Measurements from ENCODE around the gene ADCY3. TPM values are rescaled to one million over a fixed set of nuclear protein-coding genes. Genes with fewer than 3 reads are reported as not detected.
"Not testable (repeated sequence)": the region's sequence is repeated elsewhere in the genome, so short reads cannot be mapped to it uniquely, and the experiment has no call there.

Gene ADCY3
- total and polyA plus RNA-seq, 4 donors = 7.6 to 144 (median 80.0) TPM

- H3K27ac ChIP-seq (ENCODE audit: low read depth in 1 of 2, low read length in 2 of 2); H3K27me3 ChIP-seq (ENCODE audit: control insufficient read depth in 1 of 2, insufficient read depth in 2 of 2, low read length in 1 of 2); H3K4me3 ChIP-seq (ENCODE audit: low read length in 2 of 2); H3K4me1 ChIP-seq (ENCODE audit: control insufficient read depth in 1 of 2, insufficient read depth in 2 of 2, low read length in 2 of 2); DNase-seq; H3K36me3 ChIP-seq (ENCODE audit: control insufficient read depth in 1 of 2, insufficient read depth in 2 of 2, low read length in 1 of 2); H3K9me3 ChIP-seq (ENCODE audit: control insufficient read depth, low read length); ATAC-seq (ENCODE audit: low FRiP score); intact Hi-C loops (cut with DNase I): not testable (repeated sequence)
- WGBS, 2 donors = 94 to 96% methylated on average over 25 of the region's 25 CpGs
These were observed 114.0 kb downstream of the ADCY3 start for GRCh38 chr2:24805811-24806660.

- intact Hi-C loops (cut with DNase I); H3K27me3 ChIP-seq (ENCODE audit: control insufficient read depth in 1 of 2, insufficient read depth in 2 of 2, low read length in 1 of 2); ATAC-seq (ENCODE audit: low FRiP score); H3K27ac ChIP-seq (ENCODE audit: low read depth in 1 of 2, low read length in 2 of 2); DNase-seq; H3K4me1 ChIP-seq (ENCODE audit: control insufficient read depth in 1 of 2, insufficient read depth in 2 of 2, low read length in 2 of 2); H3K36me3 ChIP-seq (ENCODE audit: control insufficient read depth in 1 of 2, insufficient read depth in 2 of 2, low read length in 1 of 2); H3K4me3 ChIP-seq (ENCODE audit: low read length in 2 of 2); H3K9me3 ChIP-seq (ENCODE audit: control insufficient read depth, low read length): not testable (repeated sequence)
- WGBS, 2 donors = 92 to 100% methylated on average over 3 to 5 of the region's 5 CpGs
These were observed 119.5 kb downstream of the ADCY3 start for GRCh38 chr2:24800487-24800886.

DNA sequence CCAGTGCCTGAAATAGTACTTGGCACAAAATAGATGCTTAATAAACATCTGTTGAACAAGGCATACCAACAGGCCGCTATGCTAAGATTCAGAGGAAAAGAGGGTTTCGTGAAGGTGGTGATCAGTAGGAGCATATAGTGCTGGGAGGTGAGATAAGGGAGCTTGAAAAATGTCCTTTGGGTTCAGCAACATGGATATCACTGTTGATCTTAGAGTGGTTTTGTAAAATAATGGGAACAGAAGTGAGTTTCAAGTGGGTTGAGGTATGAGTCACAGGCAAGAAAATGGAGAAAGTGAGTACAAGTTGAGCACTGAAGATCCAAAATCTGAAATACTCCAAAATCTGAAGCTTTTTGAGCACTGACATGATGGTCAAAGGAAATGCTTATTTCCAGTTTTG, 122.4 kb downstream of the ADCY3 start:
- no peaks in the 10 kb centered on the region for H3K36me3 ChIP-seq (ENCODE audit: control insufficient read depth in 1 of 2, insufficient read depth in 2 of 2, low read length in 1 of 2)
- ATAC-seq (ENCODE audit: low FRiP score) = no peak
- no peaks in the 10 kb centered on the region for H3K4me1 ChIP-seq (ENCODE audit: control insufficient read depth in 1 of 2, insufficient read depth in 2 of 2, low read length in 2 of 2)
- DNase-seq = no peak
- no peaks in the 10 kb centered on the region for H3K9me3 ChIP-seq (ENCODE audit: control insufficient read depth, low read length)
- no peaks in the 10 kb centered on the region for H3K27me3 ChIP-seq (ENCODE audit: control insufficient read depth in 1 of 2, insufficient read depth in 2 of 2, low read length in 1 of 2)
- intact Hi-C loops (cut with DNase I) = no loop called here
- H3K27ac ChIP-seq (ENCODE audit: low read depth in 1 of 2, low read length in 2 of 2) = no peak overlapping the region
- 94 to 100% methylated on average over 2 of the region's 2 CpGs for WGBS, 2 donors
- no peak overlapping the region for H3K4me3 ChIP-seq (ENCODE audit: low read length in 2 of 2)

DNA sequence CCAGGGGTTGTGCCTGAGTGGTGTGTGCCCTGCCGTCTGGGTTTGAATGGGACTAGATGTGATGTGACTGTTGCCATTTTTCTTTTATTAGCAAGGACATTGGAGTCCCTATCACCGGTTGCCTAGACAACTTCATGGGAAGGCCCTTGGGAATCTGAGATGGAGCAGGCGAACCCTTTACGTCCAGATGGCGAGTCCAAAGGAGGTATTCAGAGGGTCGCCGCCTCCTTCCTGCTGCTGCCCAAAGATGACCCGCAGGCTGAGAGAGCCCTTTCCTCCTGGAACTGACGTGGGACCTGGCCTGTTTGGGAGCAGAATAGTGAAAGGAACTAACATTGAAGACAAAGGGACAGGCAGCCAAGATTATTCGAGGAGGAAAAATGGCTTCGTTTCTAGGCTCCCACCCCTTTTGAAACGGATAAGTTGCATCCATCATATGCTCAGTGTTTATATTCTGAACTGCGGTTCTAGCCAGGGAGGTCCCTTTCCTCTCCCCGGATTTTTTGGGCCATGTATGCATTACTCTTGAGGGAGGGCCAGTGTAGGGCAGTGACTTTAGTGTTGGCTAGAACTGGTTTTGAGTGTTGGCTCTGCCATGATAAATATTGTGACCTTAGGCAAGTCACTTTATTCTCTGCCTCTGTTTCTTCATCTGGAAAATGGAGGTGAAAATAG, 126.1 kb downstream of the ADCY3 start:
- intact Hi-C loops (cut with DNase I) = loop anchor here in 1 of 2 donors (5.0 kb wide), 1 partner anchor 302 kb away; the partner anchor contains the start of gene NCOA1
- DNase-seq (no peak), ATAC-seq (ENCODE audit: low FRiP score) (no peak)
- H3K27me3 ChIP-seq (ENCODE audit: control insufficient read depth in 1 of 2, insufficient read depth in 2 of 2, low read length in 1 of 2) = no peaks in the 10 kb centered on the region
- peak overlapping the region; percentile 5 to 23 for H3K4me3 ChIP-seq (ENCODE audit: low read length in 2 of 2)
- H3K36me3 ChIP-seq (ENCODE audit: control insufficient read depth in 1 of 2, insufficient read depth in 2 of 2, low read length in 1 of 2) = no peaks in the 10 kb centered on the region
- 2 to 3% methylated on average over 14 of the region's 14 CpGs for WGBS, 2 donors
- no peaks in the 10 kb centered on the region for H3K4me1 ChIP-seq (ENCODE audit: control insufficient read depth in 1 of 2, insufficient read depth in 2 of 2, low read length in 2 of 2)
- no peaks in the 10 kb centered on the region for H3K9me3 ChIP-seq (ENCODE audit: control insufficient read depth, low read length)
- H3K27ac ChIP-seq (ENCODE audit: low read depth in 1 of 2, low read length in 2 of 2) = no peak overlapping the region

DNA sequence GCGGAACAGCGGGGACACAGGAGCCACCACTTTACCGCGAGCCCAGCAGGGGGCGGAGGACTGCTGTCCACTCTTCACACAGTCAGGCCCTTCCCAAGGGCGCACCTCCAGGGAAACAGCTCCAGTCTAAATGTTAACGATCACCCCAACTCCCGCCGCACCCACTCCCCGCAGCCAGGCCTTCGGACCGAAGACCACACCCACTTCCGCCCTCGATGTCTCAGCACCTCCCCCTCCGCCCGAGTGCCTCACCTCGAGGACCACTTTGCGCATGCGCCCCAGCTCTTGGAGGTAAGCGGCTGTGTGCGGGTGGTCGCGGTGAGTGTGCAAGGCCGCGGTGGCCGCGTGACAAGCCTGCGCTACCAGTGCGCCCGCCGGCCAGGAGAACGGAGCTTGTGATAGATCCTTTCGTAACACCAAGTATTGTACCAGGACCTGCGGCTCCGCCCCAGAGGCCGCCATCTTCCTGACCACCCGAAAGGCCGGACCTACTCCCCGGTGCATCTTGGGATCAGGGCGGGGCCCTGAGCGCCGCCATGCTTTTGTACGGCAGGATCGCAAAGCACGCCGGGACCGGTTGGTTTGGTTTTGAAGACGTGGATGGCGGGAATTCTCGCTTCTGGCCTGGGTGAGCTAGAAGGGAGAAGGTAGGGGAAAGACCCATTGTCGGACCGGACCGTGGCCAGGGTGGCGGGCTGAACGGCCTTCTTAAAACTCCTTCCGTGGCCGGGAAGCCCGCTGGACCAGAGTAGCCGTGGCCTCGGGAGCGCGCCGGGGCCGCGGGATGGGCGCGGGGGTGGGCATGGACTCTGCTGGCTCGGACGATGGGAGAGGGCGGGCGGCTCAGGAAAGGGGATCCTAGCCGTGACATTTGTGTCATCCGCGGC, 126.9 kb downstream of the ADCY3 start, which contains the start of the genes CENPO and PTRHD1:
Gene CENPO, plus strand, starts transcription at position 552 of the 887 bp plus-strand sequence. CDS start 495 bp downstream, outside the sequence.
Gene PTRHD1, minus strand, starts transcription at position 518 of the 887 bp plus-strand sequence. Its CDS starts 14 bp downstream, at position 504.
- no peaks in the 10 kb centered on the region for H3K27me3 ChIP-seq (ENCODE audit: control insufficient read depth in 1 of 2, insufficient read depth in 2 of 2, low read length in 1 of 2)
- no peaks in the 10 kb centered on the region for H3K4me1 ChIP-seq (ENCODE audit: control insufficient read depth in 1 of 2, insufficient read depth in 2 of 2, low read length in 2 of 2)
- peak; percentile 98 for DNase-seq
- H3K36me3 ChIP-seq (ENCODE audit: control insufficient read depth in 1 of 2, insufficient read depth in 2 of 2, low read length in 1 of 2) = no peaks in the 10 kb centered on the region
- peak; percentile 100 for ATAC-seq (ENCODE audit: low FRiP score)
- peak within 1 kb of the TSS in 1 of 2 donors; percentile 62 for H3K27ac ChIP-seq (ENCODE audit: low read depth in 1 of 2, low read length in 2 of 2)
- no peaks in the 10 kb centered on the region for H3K9me3 ChIP-seq (ENCODE audit: control insufficient read depth, low read length)
- intact Hi-C loops (cut with DNase I) = loop anchor here in 1 of 2 donors (5.0 kb wide), 1 partner anchor 301 kb away; the partner anchor contains the start of gene NCOA1
- peak within 1 kb of the TSS; percentile 23 to 52 for H3K4me3 ChIP-seq (ENCODE audit: low read length in 2 of 2)
- 0% methylated on average over 73 to 74 of the region's 74 CpGs for WGBS, 2 donors

DNA sequence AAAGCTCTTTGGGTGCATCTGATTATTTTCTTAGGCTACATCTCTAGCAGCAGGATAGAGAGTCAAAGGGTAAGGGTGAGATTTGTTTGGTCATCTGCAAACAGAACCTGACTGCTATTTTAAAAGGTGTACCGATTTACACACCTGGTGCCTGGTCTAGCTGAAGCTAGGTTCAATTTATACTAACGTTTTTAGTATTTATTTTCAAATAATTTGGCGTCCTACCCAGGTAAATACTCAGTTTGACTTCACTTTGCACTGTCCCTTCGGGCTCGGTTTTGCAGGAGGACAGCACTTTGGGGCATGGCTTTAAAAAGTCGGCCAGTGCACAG, 127.5 kb downstream of the ADCY3 start:
- DNase-seq (no peak), ATAC-seq (ENCODE audit: low FRiP score) (no peak)
- no peaks in the 10 kb centered on the region for H3K9me3 ChIP-seq (ENCODE audit: control insufficient read depth, low read length)
- intact Hi-C loops (cut with DNase I) = loop anchor here in 1 of 2 donors (5.0 kb wide), 1 partner anchor 300 kb away; the partner anchor contains the start of gene NCOA1
- H3K36me3 ChIP-seq (ENCODE audit: control insufficient read depth in 1 of 2, insufficient read depth in 2 of 2, low read length in 1 of 2) = no peaks in the 10 kb centered on the region
- peak overlapping the region in 1 of 2 donors; percentile 35 for H3K27ac ChIP-seq (ENCODE audit: low read depth in 1 of 2, low read length in 2 of 2)
- no peaks in the 10 kb centered on the region for H3K27me3 ChIP-seq (ENCODE audit: control insufficient read depth in 1 of 2, insufficient read depth in 2 of 2, low read length in 1 of 2)
- H3K4me3 ChIP-seq (ENCODE audit: low read length in 2 of 2) = peak overlapping the region; percentile 23 to 52
- H3K4me1 ChIP-seq (ENCODE audit: control insufficient read depth in 1 of 2, insufficient read depth in 2 of 2, low read length in 2 of 2) = no peaks in the 10 kb centered on the region
- 2 to 3% methylated on average over 6 of the region's 6 CpGs for WGBS, 2 donors

DNA sequence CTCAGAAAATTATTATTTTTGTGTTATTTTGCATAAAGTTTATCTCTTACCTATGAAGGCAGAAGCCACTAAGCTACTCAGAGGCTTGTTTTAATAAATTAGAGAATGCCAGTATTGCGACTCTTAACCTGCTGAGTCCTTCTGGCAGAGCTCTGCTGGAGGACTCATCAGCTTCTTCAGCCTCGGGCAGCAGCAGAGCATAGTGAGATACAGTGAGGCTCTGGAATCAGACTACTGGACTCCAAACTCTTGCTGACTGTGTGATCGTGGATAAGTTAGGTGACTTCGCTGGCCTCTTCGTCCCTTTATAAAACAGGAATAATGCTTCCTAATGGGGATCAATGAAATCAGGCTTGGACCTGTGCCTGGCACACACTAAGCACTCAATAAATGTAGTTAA, 128.6 kb downstream of the ADCY3 start:
- intact Hi-C loops (cut with DNase I) = loop anchor here in 1 of 2 donors (5.0 kb wide), 1 partner anchor 299 kb away; the partner anchor contains the start of gene NCOA1
- no peak overlapping the region for H3K27ac ChIP-seq (ENCODE audit: low read depth in 1 of 2, low read length in 2 of 2)
- no peak for DNase-seq
- H3K36me3 ChIP-seq (ENCODE audit: control insufficient read depth in 1 of 2, insufficient read depth in 2 of 2, low read length in 1 of 2) = no peaks in the 10 kb centered on the region
- H3K9me3 ChIP-seq (ENCODE audit: control insufficient read depth, low read length) = no peaks in the 10 kb centered on the region
- H3K4me3 ChIP-seq (ENCODE audit: low read length in 2 of 2) = no peak overlapping the region
- ATAC-seq (ENCODE audit: low FRiP score) = no peak
- H3K4me1 ChIP-seq (ENCODE audit: control insufficient read depth in 1 of 2, insufficient read depth in 2 of 2, low read length in 2 of 2) = no peaks in the 10 kb centered on the region
- no peaks in the 10 kb centered on the region for H3K27me3 ChIP-seq (ENCODE audit: control insufficient read depth in 1 of 2, insufficient read depth in 2 of 2, low read length in 1 of 2)
- WGBS, 2 donors = 93 to 97% methylated on average over 5 of the region's 5 CpGs

GRCh38 chr2:24788816-24789215, 131.2 kb downstream of the ADCY3 start:
- no peaks in the 10 kb centered on the region for H3K4me1 ChIP-seq (ENCODE audit: control insufficient read depth in 1 of 2, insufficient read depth in 2 of 2, low read length in 2 of 2)
- no peaks in the 10 kb centered on the region for H3K36me3 ChIP-seq (ENCODE audit: control insufficient read depth in 1 of 2, insufficient read depth in 2 of 2, low read length in 1 of 2)
- intact Hi-C loops (cut with DNase I) = no loop called here
- no peaks in the 10 kb centered on the region for H3K27me3 ChIP-seq (ENCODE audit: control insufficient read depth in 1 of 2, insufficient read depth in 2 of 2, low read length in 1 of 2)
- no peak overlapping the region for H3K4me3 ChIP-seq (ENCODE audit: low read length in 2 of 2)
- no peak overlapping the region for H3K27ac ChIP-seq (ENCODE audit: low read depth in 1 of 2, low read length in 2 of 2)
- 82 to 83% methylated on average over 3 of the region's 3 CpGs for WGBS, 2 donors
- DNase-seq (no peak), ATAC-seq (ENCODE audit: low FRiP score) (no peak)
- H3K9me3 ChIP-seq (ENCODE audit: control insufficient read depth, low read length) = no peaks in the 10 kb centered on the region

All from aorta (tissue), 5 donors.